Measurements from ENCODE around the gene TOP3B. TPM values are rescaled to one million over a fixed set of nuclear protein-coding genes. Genes with fewer than 3 reads are reported as not detected.

Gene TOP3B
- polyA plus RNA-seq, 12 donors = 11.8 to 23.3 (median 15.9) TPM; not detected in 1

Other genes starting within 250 kb of the TOP3B start
- gene YPEL1, start 247.0 kb downstream of the TOP3B start, polyA plus RNA-seq (ENCODE audit: insufficient read length in 12 of 12) = 10 to 100 TPM in 10 of 12 donors, not detected in 2; 12.1 to 25.4 (median 20.0) TPM
- 100 to 1,000 TPM in 10 of 12 donors, 10 to 100 TPM in 1, not detected in 1; 94.7 to 154 (median 145) TPM for gene MAPK1, start 115.1 kb downstream of the TOP3B start, polyA plus RNA-seq (ENCODE audit: insufficient read length in 12 of 12)
- 10 to 100 TPM in 11 of 12 donors, not detected in 1; 32.4 to 49.5 (median 46.1) TPM for gene PPM1F, start 29.9 kb downstream of the TOP3B start, polyA plus RNA-seq (ENCODE audit: insufficient read length in 12 of 12)